BJ (cell line): ENCODE results near the gene MAST2. TPM values are rescaled to one million over a fixed set of nuclear protein-coding genes. Genes with fewer than 3 reads are reported as not detected.

Experiments
- CTCF ChIA-PET: fragments of 350-600 bp; formaldehyde crosslinking; extraction: SDS; loops from one replicate; lab custom pipeline; 2021; ENCODE audit warnings: antibody characterized with exemption, inconsistent platforms; lab: Yijun Ruan, JAX
- POLR2A ChIA-PET: fragments of 300-600 bp; sonication (Branson Sonifier 250); formaldehyde crosslinking; extraction: SDS; loops from one replicate; lab custom pipeline; 2021; ENCODE audit warnings: antibody characterized with exemption; lab: Charles Lee
- DNase-seq: peaks from one replicate; pipeline ENCODE4 v3.0.0-alpha.2; 2011; ENCODE audit warnings: low read depth
- H3K27me3 ChIP-seq: 2 replicates; pipeline ENCODE4 v1.6.0; 2011; ENCODE audit warnings: low read length; ENCODE audit not compliant: control insufficient read depth, insufficient read depth
- H3K36me3 ChIP-seq: 2 replicates; pipeline ENCODE4 v1.5.1; 2011; ENCODE audit warnings: low read length; ENCODE audit not compliant: control insufficient read depth, insufficient read depth
- H3K4me3 ChIP-seq: 2 replicates; pipeline ENCODE4 v1.5.1; 2011; ENCODE audit warnings: low read depth, mild to moderate bottlenecking, control low read depth, low read length
- polyA plus RNA-seq: library from polyadenylated mRNA; depleted of rRNA; stranded (reverse); fragments of >200 nt; gene quantifications from 2 replicates; pipeline ENCODE4 v1.2.3, GENCODE V29; 2011
- TF ChIP-seq, protein P1 (sequence below): IDR thresholded peaks from 2 replicates; pipeline ENCODE4 v1.5.1; 2011; ENCODE audit warnings: low read depth, mild to moderate bottlenecking, control low read depth, inconsistent platforms, low read length, moderate library complexity; ENCODE audit not compliant: insufficient read depth

The MAST2 gene
- polyA plus RNA-seq, 1 experiment: 47.2 TPM

DNA sequence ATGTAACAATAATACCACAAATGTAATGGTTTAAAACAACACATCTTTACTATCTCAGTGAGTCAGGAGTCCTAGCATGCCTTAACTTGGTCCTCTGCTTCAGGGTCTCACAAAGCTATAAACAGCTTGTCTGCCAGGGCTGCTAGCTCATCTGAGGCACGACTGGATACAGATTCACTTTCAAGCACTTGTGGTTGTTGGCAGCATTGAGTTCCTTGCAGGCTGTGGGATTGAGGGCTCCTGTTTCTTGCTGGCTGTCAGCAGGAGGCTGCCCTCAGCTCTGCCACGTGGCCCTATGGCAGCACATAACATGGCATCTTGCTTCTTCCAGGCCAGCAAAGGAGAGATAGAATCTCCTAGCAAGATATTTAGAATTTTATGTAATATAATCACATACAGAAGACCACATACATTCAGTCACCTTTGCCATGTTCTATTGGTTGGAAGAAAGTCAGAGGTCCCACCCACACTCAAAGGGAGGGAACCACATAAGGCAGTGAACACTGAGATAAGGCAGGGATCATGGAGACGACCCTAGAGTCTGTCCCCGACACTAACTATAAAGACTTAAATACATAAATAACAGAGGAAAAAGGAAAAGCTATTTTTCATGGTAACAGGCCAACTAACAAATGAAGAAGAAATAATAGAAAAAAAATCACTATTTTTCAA is 34.0 kb upstream of the MAST2 start:
- no peak for DNase-seq
- Histone ChIP-seq H3K36me3 (no peaks in the 10 kb centered on the region), H3K27me3 (no peaks in the 10 kb centered on the region), H3K4me3 (no peak overlapping the region)
- ChIA-PET CTCF (interaction anchor here (0.9 kb wide), 1 partner anchor 52 kb away, joined by 3 read pairs; no protein-coding TSS in a partner anchor), POLR2A (no interaction called here)
- TF ChIP-seq, protein P1, sequence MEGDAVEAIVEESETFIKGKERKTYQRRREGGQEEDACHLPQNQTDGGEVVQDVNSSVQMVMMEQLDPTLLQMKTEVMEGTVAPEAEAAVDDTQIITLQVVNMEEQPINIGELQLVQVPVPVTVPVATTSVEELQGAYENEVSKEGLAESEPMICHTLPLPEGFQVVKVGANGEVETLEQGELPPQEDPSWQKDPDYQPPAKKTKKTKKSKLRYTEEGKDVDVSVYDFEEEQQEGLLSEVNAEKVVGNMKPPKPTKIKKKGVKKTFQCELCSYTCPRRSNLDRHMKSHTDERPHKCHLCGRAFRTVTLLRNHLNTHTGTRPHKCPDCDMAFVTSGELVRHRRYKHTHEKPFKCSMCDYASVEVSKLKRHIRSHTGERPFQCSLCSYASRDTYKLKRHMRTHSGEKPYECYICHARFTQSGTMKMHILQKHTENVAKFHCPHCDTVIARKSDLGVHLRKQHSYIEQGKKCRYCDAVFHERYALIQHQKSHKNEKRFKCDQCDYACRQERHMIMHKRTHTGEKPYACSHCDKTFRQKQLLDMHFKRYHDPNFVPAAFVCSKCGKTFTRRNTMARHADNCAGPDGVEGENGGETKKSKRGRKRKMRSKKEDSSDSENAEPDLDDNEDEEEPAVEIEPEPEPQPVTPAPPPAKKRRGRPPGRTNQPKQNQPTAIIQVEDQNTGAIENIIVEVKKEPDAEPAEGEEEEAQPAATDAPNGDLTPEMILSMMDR: no peak

DNA sequence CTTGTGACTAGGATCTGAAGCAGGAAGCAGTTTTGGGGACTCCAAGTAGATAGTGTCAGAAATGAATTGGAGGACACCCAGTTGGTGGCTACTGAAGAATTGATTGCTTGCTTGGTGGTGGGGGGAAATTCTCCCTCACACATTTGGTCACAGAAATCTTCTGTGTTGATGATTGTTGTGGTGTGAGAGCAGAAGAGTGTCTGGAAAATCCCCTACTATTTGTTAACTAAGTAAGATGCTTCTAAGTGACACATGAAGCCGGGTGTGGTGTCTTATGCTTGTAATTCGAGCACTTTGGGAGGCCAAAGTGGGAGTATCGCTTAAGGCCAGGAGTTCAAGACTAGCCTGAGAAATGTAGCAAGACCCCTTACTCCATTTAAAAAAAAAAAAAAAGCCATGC is 30.4 kb upstream of the MAST2 start:
- ChIA-PET CTCF (no interaction called here), POLR2A (interaction anchor here (0.6 kb wide), 1 partner anchor 29 kb away, joined by 8 read pairs; no protein-coding TSS in a partner anchor)
- H3K27me3 ChIP-seq: no peaks in the 10 kb centered on the region
- no peak for DNase-seq
- no peak overlapping the region for H3K4me3 ChIP-seq
- TF ChIP-seq, protein P1: no peak
- no peaks in the 10 kb centered on the region for H3K36me3 ChIP-seq

DNA sequence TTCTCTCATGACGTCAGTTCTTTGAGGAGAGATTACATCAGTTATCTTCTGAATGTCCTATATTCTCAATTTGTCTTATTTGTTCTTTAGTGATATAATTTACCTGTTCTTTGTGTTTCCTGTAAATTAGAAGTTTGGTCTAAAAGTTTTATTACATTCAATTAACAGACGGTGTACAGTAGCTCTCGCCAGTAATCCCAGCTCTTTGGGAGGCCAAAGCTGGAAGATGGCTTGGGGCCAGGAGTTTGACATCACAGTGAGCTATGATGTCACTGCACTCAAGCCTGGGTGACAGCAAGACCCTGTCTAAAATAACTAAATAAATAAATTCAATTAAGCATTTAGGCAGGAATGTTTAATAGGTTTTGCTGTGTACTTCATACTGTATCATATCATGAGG is 27.6 kb upstream of the MAST2 start:
- TF ChIP-seq, protein P1: no peak
- Histone ChIP-seq H3K27me3 (no peaks in the 10 kb centered on the region), H3K4me3 (no peak overlapping the region), H3K36me3 (no peaks in the 10 kb centered on the region)
- CTCF ChIA-PET: interaction anchor here (1.0 kb wide), 1 partner anchor 10 kb away, joined by 3 read pairs; no protein-coding TSS in a partner anchor
- POLR2A ChIA-PET: no interaction called here
- no peak for DNase-seq

DNA sequence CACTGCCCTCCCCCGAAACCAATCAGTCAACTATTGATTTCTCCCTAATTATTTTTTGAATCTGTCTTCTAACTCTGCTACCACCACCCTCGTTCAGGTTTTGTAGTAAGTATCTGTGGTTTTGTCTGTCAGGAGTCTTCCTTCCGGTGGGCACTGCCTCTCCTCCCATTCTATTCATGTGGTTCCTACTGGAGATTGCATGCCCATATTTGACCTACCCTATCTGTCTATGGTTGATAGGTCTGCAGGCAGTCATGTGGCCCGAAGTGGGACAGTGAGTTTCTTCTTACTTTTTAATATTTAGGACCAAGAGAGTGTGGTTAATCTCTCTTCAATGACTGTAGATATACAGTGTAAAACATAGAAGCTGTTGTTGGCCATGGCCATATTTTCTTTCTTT is 17.8 kb upstream of the MAST2 start:
- Histone ChIP-seq H3K4me3 (no peak overlapping the region), H3K27me3 (peaks cover 2% of the 10 kb centered on the region), H3K36me3 (no peaks in the 10 kb centered on the region)
- POLR2A ChIA-PET: no interaction called here
- CTCF ChIA-PET: no interaction called here
- TF ChIP-seq, protein P1: no peak
- DNase-seq: no peak

DNA sequence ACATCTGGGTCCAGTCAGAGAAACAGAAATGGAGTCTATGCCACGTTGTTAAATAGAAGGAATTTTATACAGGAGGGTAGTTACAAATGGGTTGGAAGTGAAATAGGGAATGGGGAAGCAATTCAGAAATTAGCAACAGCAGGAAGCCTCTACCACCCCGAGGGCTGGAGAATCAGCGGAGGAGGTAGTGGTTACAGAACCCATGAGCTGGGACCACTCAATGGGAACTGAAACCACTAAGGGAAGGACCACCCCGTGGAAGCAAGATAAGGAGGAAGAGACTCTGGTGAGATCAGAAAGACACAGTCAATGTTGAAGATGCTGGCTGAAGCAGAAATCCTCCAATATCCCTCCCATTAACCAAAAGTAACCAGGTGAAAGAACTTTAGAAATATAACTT is 15.5 kb upstream of the MAST2 start:
- Histone ChIP-seq H3K4me3 (no peak overlapping the region), H3K27me3 (peaks cover under 1% of the 10 kb centered on the region), H3K36me3 (no peaks in the 10 kb centered on the region)
- TF ChIP-seq, protein P1: no peak
- no peak for DNase-seq
- ChIA-PET POLR2A (no interaction called here), CTCF (no interaction called here)
